Left cardiac atrium (tissue), 4 donors: ENCODE measurements around the gene SOCS7. TPM values are rescaled to one million over a fixed set of nuclear protein-coding genes. Genes with fewer than 3 reads are reported as not detected.
A peak's percentile ranks its signal among the peaks of the same experiment; 100 is the strongest.

Experiments used
- ATAC-seq, 2 donors: fragments of 200-7000 bp; cut with Tn5 transposase; one replicate each; pipeline ENCODE4 v1.9.1; 2020; ENCODE audit warnings: mild to moderate bottlenecking in 2 of 2, moderate library complexity in 2 of 2
- DNase-seq: peaks from one replicate; pipeline ENCODE4 v3.0.0-alpha.2; 2020
- intact Hi-C, 2 donors: fragments of 100-400 bp; cut with DNase I; formaldehyde crosslinking; loops; one replicate each; pipeline versions ENCODE4 v1.14.1 to v1.15.1; 2022 to 2023
- total RNA-seq, 2 donors: library from RNA; stranded (reverse); fragmentation: NEBNext Ultra II Directional; extraction: Animal tissue kit (Norgen Biotek cat#: 25700); gene quantifications; one replicate each; pipeline ENCODE4 v1.2.1, GENCODE V29; 2021
- donor health status: DM: no; HTN: yes; CAD: no.
- donor health status: DM: no; HTN: yes; CAD: no; lungs with severe emphysema.
- donor health status: DM: yes; HTN: yes; CAD: no.
- donor health status: Dilated cardiomyopathy.

SOCS7 gene
- total RNA-seq, 2 donors from 2014 or later = 11.2 to 11.4 TPM

DNA sequence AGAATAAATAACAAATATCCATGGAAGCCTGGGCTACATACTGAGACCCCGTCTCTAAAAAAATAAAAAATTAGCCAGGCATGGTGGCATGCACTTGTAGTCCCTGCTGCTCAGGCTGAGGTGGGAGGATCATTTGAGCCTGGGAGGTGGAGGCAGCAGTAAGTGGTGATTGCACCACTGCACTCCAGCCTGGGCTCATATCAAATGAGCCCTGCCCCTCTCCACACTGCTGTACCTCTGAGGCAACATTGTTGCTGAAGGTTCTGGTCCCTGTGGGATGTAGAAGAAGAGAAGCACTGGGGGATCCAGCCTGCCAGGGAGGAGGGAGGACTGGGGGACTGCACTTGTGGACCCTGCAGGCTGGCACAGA lies 65.2 kb downstream of the SOCS7 start:
- no peak for ATAC-seq
- intact Hi-C loops = loop anchor here in 1 of 2 donors (5.0 kb wide), 1 partner anchor 70 kb away; no protein-coding TSS in a partner anchor
- DNase-seq = no peak

DNA sequence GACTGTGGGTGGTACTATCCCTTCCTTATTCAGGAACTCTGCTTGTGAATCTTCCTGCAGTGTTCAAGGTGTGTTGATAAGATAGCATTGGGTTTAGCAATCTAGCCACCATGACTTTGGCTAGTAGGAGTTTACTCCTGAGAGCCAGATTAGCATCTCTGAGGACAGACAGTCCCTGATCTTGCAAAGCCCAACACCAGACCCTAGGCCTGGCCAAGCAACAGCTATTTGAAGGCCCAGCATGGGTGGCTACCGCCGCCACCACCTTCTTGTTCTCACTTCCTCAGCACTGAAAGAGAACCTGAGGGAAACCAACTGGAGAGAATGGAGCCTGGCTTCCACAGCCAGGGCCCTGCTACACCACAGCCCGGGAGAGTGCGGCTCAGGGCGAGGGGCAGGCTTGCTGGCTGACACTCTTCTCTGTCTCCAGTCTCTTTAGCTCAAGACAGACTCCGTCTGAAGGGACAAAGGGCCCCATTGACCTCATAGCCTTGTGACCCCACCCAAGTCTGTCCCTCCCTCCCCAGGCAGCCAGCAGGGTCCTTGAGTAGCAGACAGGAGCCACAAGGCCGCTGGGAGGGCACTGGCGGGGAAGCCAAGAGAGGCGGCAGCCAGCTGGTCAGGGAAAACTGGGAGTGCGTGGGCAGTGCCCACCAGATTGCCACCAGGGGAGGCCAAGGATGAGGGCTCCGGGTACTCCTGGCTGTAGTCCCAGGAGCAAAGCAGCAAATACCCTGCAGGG lies 65.7 kb downstream of the SOCS7 start:
- ATAC-seq (no peak), DNase-seq (no peak)
- intact Hi-C loops = loop anchor here in 1 of 2 donors (5.0 kb wide), 1 partner anchor 70 kb away; no protein-coding TSS in a partner anchor

DNA sequence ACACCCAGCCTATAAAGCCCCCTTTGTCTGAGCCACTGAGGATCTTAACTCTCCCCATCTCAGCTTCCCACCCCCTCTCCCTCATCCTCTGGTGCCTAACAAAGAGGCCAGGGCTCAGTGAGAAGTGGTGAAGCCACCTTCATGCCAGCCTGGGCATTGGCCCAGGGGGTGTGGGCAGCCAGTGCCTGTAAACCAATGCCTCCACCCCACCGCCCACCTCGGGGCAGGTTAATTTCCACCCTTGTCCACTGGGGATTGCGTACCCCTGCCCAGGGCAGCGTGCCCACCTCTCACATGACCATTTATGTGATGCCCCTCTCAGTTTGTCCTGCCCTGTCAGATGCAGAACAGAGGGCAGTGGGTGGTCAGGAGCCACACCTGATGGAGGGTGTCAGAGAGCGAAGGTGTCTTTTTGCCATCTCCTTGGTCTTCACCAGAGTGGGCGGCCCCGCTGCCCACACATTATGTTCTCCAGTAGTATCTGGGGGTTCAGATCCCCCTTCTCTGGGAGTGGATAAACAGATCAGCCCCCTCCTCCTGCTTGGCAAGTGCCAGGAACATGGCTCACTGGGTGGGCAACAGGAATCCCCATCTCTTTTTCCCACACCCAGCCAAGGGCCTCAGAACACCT lies 66.5 kb downstream of the SOCS7 start:
- no peak for DNase-seq
- ATAC-seq = no peak
- intact Hi-C loops = loop anchor here (2.0 to 5.0 kb wide), 2 partner anchors 67 to 71 kb away; partner anchors contain the start of gene SOCS7 (in 1 of the 2)

DNA sequence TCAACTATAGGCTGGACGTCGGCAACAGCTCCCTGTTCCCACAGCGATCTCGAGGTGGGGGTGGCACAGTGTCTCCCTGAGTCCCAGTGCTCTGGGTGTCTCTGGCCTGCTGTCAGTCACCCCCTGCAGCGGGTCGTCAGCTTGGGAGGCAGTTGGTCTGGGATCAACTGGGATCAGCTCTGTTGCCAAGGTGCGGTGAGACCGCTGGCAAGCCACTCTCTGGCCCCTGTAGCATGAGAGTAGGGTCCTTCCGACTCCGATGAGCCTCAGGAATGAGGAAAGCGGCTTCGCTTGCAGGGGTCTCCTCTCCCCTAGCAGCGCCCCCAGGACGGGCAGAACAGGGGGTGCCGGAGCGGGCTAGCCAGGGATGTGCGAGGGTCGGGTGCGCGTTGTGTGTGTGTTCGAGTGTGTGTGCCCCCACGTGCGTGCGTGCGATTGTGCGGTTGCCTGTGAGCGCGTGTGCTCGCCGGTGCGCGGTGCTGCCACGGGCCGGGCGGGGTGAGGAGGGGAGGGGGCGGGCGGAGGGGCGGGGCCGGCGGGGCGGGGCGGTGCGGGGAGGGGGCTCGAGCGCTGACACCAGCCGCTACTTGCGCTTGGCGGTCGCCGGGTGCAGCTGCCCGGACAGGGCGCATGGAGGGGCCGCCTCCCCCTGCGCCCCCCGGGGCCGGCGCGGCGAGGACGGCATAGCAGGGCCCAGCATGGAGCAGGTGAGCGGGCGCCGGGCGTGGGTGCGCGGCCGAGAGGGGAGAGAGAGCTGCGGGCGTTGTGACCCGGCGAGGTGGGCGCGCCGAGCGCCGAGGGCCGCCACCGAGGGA lies 67.3 kb downstream of the SOCS7 start:
- intact Hi-C loops = loop anchor here (2.0 to 5.0 kb wide), 2 partner anchors 68 to 72 kb away; partner anchors contain the start of gene SOCS7 (in 1 of the 2)
- DNase-seq (no peak), ATAC-seq (no peak)

DNA sequence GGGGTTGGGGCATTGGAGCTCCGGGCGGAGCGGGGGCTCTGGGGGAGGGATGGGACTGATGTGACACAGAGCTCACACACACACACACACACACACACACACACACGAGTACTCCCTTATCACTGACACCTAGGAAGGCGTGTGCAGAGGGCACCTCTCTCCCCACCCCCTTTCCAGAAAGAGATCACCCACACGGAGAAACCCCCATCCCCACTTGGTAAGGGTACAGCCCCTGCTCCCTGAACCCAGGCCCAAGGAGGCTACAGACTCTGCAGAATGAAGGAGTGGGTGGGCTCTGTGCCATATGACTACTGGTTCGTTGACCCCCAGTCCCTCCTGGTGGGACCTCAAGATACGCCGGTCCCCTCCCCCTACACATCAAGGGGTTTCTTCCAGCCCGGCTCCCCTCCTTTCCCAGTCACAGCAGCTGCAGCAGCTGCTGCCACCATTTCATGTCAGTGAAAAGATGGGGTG lies 67.9 kb downstream of the SOCS7 start:
- DNase-seq (no peak), ATAC-seq (no peak)
- intact Hi-C loops = loop anchor here (2.0 to 5.0 kb wide), 2 partner anchors 69 to 72 kb away; partner anchors contain the start of gene SOCS7 (in 1 of the 2)

DNA sequence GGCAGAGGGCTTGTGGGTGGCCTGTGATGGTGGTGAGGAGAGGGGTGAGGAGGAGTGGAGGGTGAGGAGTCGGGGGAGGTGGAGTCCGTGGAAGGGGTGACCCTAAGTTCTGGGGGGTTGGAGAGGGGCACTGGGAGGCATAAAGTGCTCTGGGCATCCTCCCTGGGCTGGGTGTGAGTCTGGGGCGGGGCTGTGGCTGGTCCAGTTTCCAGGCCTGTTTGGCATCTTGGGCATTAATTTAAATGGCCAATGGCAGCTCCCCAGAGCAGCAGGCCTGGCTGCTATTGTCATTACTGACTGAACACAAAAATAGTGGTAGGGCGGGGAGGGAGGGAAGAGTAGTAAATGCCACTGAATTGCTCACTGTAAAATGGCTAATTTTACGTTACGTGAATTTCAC lies 68.9 kb downstream of the SOCS7 start:
- no peak for DNase-seq
- ATAC-seq = no peak
- intact Hi-C loops = loop anchor here (5.0 to 10.0 kb wide), 3 partner anchors 62 to 244 kb away; no protein-coding TSS in a partner anchor

DNA sequence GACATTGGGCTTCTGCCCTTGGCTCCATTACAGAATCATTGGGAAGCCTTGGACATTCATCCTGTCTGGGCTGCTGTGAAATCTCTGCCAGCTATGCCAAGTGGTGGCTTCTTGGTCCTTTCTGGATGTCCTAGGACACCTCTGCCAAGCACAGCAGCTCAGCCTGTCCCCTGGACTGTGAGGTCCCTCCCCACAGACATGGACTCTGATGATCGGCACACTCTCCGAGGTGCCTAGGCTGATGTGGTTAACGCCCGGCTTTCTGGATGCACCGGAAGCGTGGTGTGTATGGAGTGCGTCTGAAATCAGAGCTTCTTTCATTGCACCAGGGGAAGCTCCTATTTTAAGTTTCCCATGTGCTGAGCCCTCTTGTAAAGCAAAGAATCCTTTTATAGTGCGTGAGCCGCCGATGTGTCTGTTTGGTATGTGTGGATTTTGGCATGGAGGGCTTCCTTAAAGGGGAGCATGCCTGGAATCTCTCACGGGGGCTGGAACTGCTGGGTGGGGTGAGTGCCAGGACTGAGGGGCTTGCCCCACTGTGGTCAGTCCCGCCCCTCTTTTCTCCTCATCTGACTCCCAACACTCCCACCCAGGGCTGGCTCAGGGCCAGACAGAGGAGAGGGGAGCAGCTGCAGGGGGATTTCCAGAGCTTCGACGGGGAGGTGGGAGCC lies 69.7 kb downstream of the SOCS7 start:
- intact Hi-C loops = loop anchor here (5.0 to 10.0 kb wide), 3 partner anchors 61 to 243 kb away; no protein-coding TSS in a partner anchor
- peak; percentile 42 for DNase-seq
- ATAC-seq = peak; percentile 10 to 35

DNA sequence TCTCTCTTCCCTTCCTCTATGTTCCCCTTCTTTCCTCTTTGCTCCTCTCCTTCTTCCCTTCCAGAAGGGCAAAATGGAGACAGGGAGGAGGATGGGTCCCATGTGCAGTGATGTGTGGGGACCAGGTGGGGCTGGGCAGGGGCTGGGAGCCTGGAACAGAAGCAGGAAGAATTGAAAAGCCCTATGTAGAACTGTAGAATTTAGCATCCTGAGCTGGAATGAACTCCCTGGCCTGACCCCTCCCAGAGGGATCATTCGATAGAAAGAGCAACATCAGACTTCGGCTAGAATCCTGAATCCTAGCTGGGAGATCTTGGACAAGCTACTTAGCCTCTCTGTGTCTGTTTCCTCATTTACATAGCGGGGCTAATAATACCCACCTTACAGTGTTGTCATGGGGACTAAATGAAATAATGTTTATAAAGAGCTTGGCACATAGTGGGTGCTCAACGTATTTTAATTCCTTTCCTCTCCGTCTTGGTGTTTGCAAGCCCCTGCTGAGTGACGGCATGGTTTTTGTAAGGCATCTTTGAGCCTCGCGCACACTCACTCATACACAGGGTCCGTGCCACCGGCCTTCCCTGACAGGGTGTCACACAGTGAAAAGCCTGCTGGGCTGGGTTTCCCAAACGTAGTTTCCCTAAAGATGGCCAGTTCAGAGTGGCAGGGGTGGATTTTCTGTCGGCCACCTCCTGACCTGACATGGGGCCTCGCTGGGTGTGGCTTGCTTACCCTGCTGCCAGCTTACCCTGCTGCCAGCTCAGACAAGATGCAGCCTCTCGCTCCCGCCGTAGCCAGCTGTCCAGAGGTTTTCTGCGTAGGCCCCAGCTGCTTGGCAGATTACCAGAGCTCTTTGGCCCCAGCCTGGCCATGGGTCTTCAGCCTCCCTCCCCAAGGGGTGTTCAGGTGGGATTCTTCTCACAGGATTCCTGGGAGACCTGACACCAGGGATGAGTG lies 70.5 kb downstream of the SOCS7 start:
- no peak for DNase-seq
- peak; percentile 13 to 20 for ATAC-seq
- intact Hi-C loops = loop anchor here (5.0 to 10.0 kb wide), 3 partner anchors 60 to 243 kb away; no protein-coding TSS in a partner anchor

DNA sequence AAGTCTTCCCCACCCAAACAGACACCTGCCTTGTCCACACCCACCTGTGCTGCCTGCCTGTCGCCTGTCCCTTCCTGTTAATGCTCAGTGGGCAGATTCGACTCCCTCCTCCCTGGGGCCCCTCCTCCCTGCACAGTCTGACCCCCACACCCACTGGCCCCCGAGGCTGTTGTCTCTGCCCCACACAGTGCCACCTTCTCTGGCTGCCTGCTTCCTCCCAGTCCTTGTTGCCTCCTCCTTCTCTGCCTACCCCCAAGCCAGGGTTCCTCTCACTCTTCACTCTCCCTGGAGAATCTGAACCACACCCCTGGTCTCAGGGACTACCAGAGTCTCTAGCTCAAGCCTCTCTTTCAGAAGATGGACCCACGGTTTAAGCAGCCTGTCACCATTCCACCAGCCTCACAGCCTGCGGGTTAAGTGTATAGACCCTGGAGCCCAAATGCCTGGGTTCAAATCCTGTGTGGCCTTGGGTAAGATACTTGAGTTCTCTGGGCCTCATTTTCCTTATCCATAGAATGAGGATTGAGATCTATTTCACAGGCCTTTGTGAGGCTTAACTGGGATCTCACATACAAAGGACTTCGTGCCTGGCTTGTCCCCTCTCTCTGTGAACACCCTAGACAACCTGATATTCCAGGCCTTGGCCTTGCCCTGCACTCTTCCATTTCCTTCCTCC lies 72.8 kb downstream of the SOCS7 start:
- DNase-seq = no peak
- ATAC-seq = no peak
- intact Hi-C loops = loop anchor here (5.0 to 10.0 kb wide), 3 partner anchors 58 to 240 kb away; no protein-coding TSS in a partner anchor

DNA sequence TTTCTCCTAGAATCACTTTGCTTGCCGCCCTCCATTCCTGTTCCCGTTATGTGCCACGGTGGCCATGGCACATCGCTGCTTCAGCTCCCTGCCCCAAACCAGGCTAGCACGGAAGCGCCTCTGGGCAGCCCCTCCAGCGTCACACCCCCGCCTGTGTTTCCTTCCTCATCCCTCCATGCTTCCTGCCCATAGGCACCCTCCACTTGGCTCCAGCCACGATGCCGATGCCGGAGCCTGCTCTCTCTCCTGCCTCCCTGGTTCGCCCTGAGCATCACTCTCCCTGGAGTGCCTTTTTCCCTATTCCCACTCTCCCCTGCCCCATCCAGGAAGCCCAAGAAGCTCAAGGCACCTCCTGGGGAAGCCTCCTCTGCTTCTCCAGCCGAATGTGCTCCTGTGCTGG lies 73.4 kb downstream of the SOCS7 start:
- DNase-seq (no peak), ATAC-seq (no peak)
- intact Hi-C loops = loop anchor here (10.0 kb wide), 2 partner anchors 160 to 240 kb away; no protein-coding TSS in a partner anchor

DNA sequence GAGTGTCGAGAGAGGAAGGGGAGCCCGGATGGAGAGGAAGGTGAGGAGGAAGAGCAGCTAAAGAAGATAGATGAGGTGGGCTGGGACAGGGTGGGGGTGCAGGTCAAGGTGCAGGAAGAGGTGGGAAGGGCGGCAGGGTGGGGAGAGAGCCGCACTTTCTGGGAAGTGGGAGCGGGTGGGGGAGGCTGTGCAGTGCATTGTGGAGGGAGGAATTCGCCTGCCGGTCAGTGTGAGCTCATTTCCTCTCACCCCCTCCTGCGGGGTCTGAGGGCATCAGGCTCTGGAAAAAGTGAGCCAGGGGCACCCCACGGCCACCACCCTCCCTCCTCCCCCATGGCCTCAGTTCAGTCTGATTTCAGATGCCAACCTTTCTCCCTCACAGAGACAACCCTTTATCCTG lies 74.1 kb downstream of the SOCS7 start:
- ATAC-seq (peak in 1 of 2 donors; percentile 4), DNase-seq (peak; percentile 76)
- intact Hi-C loops = loop anchor here (10.0 kb wide), 2 partner anchors 159 to 239 kb away; no protein-coding TSS in a partner anchor

DNA sequence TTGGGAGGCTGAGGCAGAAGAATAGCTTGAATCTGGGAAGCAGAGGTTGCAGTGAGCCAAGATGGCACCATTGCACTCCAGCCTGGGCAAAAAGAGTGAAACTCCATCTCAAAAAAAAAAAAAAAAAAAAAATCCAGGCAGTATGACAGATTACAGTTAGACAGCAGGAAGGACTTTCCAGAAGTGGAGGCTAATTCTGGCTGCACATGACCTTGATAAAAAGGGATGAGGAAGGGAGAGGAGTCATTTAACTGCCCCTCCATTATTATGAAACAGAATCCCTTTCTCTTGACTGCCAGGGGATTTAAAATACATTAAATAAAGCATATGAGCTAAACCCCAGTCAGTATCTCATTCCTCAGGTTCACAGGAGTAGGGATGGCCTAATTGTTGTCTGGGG lies 74.8 kb downstream of the SOCS7 start:
- DNase-seq (no peak), ATAC-seq (no peak)
- intact Hi-C loops = loop anchor here (10.0 kb wide), 2 partner anchors 158 to 238 kb away; no protein-coding TSS in a partner anchor

DNA sequence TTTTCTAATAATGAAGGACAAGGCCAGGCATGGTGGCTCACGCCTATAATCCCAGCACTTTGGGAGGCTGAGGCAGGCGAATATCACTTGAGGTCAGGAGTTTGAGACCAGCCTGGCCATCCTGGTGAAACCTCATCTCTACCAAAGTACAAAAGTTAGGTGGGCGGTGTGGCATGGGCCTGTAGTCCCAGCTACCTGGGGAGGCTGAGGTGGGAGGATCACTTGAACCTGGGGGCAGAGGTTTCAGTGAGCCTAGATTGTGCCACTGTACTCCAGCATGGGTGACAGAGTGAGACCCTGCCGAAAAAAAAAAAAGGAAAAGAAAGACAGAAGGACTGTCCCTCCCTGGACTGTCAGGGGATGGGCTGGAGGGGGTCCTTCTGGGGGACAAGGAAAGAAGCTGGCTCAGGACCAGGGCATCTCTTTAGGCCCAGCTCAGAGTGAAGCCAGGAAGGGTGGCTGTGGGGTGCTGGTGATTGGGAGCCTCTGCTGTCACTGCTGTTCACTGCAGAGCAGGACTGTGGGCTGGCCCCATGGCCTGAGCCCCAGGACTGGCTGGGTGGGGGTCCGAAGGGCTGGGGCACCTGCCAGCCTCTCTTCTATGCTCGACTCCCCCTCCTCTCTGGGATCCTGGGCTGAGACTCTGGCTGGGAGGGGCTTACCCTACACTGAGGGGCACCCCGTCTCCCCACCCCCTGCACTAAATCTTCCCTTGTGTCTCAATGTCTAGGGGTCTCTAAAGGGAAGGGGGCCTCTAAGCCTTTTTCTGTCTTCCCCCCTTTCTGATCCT lies 75.7 kb downstream of the SOCS7 start:
- no peak for DNase-seq
- no peak for ATAC-seq
- intact Hi-C loops = loop anchor here (10.0 kb wide), 2 partner anchors 157 to 237 kb away; no protein-coding TSS in a partner anchor

DNA sequence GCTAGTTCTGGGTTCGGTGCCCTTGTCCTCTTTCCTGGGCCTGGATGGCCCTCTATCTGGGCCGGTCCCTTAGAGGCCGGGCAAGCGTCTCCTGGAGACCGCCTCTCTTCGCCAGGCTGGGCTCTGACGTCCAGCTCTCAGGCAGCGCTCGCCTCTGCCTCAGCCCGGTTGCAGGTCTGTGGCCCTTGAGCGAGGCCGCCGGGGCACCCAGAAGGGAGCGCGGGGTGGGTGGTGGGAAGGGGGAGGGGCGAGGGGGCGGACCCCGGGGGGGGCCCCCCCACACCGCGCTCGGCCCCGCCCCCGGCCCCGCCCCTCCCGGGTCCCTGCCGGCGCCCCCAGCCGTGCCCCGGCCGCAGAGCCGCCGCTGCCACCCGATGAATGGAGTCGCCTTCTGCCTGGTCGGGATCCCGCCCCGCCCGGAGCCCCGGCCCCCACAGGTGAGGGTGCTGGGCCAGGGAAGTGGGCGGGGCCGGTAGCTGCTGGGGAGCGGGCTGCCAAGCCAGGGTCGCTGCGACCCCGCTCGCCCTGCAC lies 76.5 kb downstream of the SOCS7 start, which contains the start of gene ARHGAP23:
TSS of gene ARHGAP23 (plus strand) at position 353 of the 531 bp plus-strand sequence. CDS start at position 375, 22 bp downstream.
- peak; percentile 81 for DNase-seq
- ATAC-seq = peak; percentile 71 to 81
- intact Hi-C loops = loop anchor here (10.0 kb wide), 2 partner anchors 157 to 237 kb away; no protein-coding TSS in a partner anchor

DNA sequence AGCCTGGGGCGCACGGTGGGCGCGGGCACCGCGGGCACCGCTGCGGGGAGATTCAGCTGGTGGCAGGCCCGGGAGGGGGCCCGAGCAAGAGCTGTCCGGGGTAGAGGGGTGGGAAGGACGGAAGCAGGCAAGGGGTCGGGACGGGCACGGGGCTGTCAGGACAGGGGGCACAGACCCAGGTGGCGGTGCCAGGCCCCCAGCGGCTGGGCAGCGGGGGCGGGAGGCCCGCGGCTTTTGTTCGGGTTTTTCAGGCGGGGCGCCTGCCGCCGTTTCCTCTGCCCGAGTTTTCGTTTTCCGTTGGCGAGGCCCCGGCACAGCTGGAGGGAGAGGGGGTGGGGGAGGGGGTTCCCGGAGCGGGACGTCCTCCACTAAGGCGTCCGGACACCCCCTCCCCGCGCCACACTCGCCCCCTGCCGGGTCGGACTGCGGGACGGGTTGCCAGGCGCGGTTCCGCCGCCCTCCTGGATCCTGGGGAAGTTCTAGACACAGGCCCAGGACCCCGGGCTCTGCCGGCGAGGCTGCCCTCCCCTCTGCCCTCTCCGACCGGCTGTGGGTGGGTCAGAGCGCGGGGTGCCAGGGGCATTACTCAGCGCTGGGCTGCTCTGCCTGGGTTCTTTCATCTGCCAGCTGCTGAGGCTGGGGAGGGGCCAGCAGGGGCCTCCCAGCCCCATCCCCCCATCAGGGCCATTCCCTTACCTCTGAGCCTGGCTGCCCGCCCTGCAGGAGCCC lies 77.2 kb downstream of the SOCS7 start:
- intact Hi-C loops = loop anchor here (10.0 kb wide), 2 partner anchors 156 to 236 kb away; no protein-coding TSS in a partner anchor
- ATAC-seq = peak; percentile 67 to 88

More for the DNA sequence above, 77.2 kb downstream of the SOCS7 start:
- peak; percentile 73 for DNase-seq
